Panc1 (cell line): ENCODE measurements around the gene PLEKHO1. TPM values are rescaled to one million over a fixed set of nuclear protein-coding genes. Genes with fewer than 3 reads are reported as not detected.

Source experiments
- ATAC-seq: fragments of 200-7000 bp; cut with Tn5 transposase; 2 replicates; pipeline ENCODE4 v1.9.1; 2020; ENCODE audit warnings: mild to moderate bottlenecking, moderate library complexity
- BruUV-seq: library from RNA; stranded (reverse); fragments of 400-500 nt; replicated peaks from 2 replicates; lab custom pipeline; 2021; lab: Mats Ljungman, UMichigan
- CTCF ChIA-PET: fragments of 300-600 bp; sonication (Branson Sonifier 250); formaldehyde crosslinking; loops from one replicate; lab custom pipeline; 2022; ENCODE audit warnings: antibody characterized with exemption; lab: Charles Lee
- POLR2A ChIA-PET: fragments of 300-600 bp; sonication (Branson Sonifier 250); formaldehyde crosslinking; loops from one replicate; lab custom pipeline; 2022; ENCODE audit warnings: antibody characterized with exemption; lab: Charles Lee
- DNase-seq: peaks from one replicate; pipeline ENCODE4 v3.0.0-alpha.2; 2010; ENCODE audit warnings: low read depth, low spot score
- H3K27ac ChIP-seq: 2 replicates; pipeline ENCODE4 v1.5.1; 2011; ENCODE audit warnings: mild to moderate bottlenecking, low read length, inconsistent platforms
- H3K27me3 ChIP-seq: fragments of 200-500 bp; sonication (Bioruptor generic); 2 replicates; pipeline ENCODE4 v1.6.0; 2014; ENCODE audit warnings: low read length, inconsistent platforms; ENCODE audit not compliant: control insufficient read depth, insufficient read depth
- H3K36me3 ChIP-seq: fragments of 200-500 bp; sonication (Bioruptor generic); 2 replicates; pipeline ENCODE4 v1.5.1; 2014; ENCODE audit warnings: inconsistent platforms, mild to moderate bottlenecking, low read length, moderate library complexity; ENCODE audit not compliant: control insufficient read depth, insufficient read depth
- H3K4me1 ChIP-seq: 2 replicates; pipeline ENCODE4 v1.5.1; 2011; ENCODE audit warnings: inconsistent platforms, mild to moderate bottlenecking, low read length, moderate library complexity; ENCODE audit not compliant: control insufficient read depth, insufficient read depth
- H3K4me3 ChIP-seq, 2 experiments: 2 replicates each; pipeline ENCODE4 v1.5.1; 2011 to 2012; ENCODE audit warnings: low read depth in 2 of 2, low read length in 2 of 2, mild to moderate bottlenecking in 2 of 2, inconsistent platforms in 1 of 2, moderate library complexity in 1 of 2
- H3K9me3 ChIP-seq: fragments of 200-500 bp; sonication (Bioruptor generic); 2 replicates; pipeline ENCODE4 v1.5.1; 2014; ENCODE audit warnings: low read depth, mild to moderate bottlenecking, inconsistent platforms, low read length, moderate library complexity; ENCODE audit not compliant: control insufficient read depth, insufficient read depth
- CTCF ChIP-seq: fragments of 450-650 bp; IDR thresholded peaks from 2 replicates; pipeline ENCODE4 v1.5.1; 2017; ENCODE audit warnings: mild to moderate bottlenecking
- POLR2AphosphoS5 ChIP-seq: IDR thresholded peaks from 2 replicates; pipeline ENCODE4 v1.6.1; 2012; ENCODE audit warnings: mild to moderate bottlenecking, low read depth, low read length, moderate library complexity
- SIN3A ChIP-seq: IDR thresholded peaks from 2 replicates; pipeline ENCODE4 v1.6.1; 2012; ENCODE audit warnings: low read depth, mild to moderate bottlenecking, low read length, moderate library complexity, borderline replicate concordance; ENCODE audit not compliant: insufficient read depth
- TCF7L2 ChIP-seq: IDR thresholded peaks from 2 replicates; pipeline ENCODE4 v1.6.1; 2011; ENCODE audit warnings: mild to moderate bottlenecking, low read depth, low read length, inconsistent platforms
- in situ Hi-C: cut with HindIII; loops from 2 replicates; pipeline ENCODE4 v1.10.0; 2016; ENCODE audit warnings: low sequenced_read_pairs, low pct_unique_long_range_greater_than_20kb
- intact Hi-C: fragments of 100-400 bp; cut with micrococcal nuclease; formaldehyde crosslinking; loops from one replicate; pipeline ENCODE4 v1.10.0; 2022; ENCODE audit not compliant: unreplicated experiment
- total RNA-seq: library from RNA; stranded (reverse); gene quantifications from one replicate; pipeline ENCODE4 v1.2.1, GENCODE V29; 2021; ENCODE audit not compliant: unreplicated experiment
- TF ChIP-seq, protein P1 (sequence below), 2 experiments: IDR thresholded peaks; 2 replicates each; pipeline ENCODE4 v1.6.1; 2011 to 2012; ENCODE audit warnings: low read depth in 2 of 2, control low read depth in 1 of 2, low read length in 1 of 2, mild to moderate bottlenecking in 1 of 2, moderate library complexity in 1 of 2; ENCODE audit not compliant: insufficient read depth in 1 of 2

The PLEKHO1 gene
- total RNA-seq, 1 experiment from 2014 or later: 9.1 TPM

DNA sequence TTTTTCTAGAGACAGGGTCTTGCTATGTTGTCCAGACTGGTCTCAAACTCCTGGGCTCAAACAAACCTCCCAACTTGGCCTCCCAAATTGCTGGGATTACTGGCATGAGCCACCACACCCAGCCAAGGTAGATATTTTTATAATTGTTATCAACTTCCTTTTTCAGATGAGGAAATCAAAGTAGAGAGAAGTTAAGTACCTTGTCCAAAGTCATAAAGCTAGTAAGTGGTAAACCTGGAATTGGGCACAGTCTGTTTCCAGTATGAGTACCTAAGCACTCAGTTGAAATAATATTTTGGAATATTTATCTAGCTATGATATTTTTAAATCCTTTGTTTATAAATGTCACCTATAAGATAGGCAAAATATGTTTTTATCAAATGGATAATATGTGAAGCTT, 22.3 kb upstream of the PLEKHO1 start:
- ChIA-PET POLR2A (interaction anchor here (0.5 kb wide), 1 partner anchor 66 kb away, joined by 8 read pairs; no protein-coding TSS in a partner anchor), CTCF (interaction anchor here (1.4 kb wide), 1 partner anchor 60 kb away, joined by 7 read pairs; no protein-coding TSS in a partner anchor)
- no TSS peak for BruUV-seq
- ATAC-seq: no peak
- H3K9me3 ChIP-seq: no peaks in the 10 kb centered on the region
- in situ Hi-C loops: no loop called here
- no peaks in the 10 kb centered on the region for H3K36me3 ChIP-seq
- H3K4me3 ChIP-seq: no peak overlapping the region
- no peaks in the 10 kb centered on the region for H3K4me1 ChIP-seq
- DNase-seq: no peak
- H3K27ac ChIP-seq: no peak overlapping the region
- intact Hi-C loops: no loop called here
- H3K27me3 ChIP-seq: no peaks in the 10 kb centered on the region
- TF ChIP-seq SIN3A (no peak), TCF7L2 (no peak), CTCF (no peak), POLR2AphosphoS5 (no peak)
- TF ChIP-seq, protein P1, sequence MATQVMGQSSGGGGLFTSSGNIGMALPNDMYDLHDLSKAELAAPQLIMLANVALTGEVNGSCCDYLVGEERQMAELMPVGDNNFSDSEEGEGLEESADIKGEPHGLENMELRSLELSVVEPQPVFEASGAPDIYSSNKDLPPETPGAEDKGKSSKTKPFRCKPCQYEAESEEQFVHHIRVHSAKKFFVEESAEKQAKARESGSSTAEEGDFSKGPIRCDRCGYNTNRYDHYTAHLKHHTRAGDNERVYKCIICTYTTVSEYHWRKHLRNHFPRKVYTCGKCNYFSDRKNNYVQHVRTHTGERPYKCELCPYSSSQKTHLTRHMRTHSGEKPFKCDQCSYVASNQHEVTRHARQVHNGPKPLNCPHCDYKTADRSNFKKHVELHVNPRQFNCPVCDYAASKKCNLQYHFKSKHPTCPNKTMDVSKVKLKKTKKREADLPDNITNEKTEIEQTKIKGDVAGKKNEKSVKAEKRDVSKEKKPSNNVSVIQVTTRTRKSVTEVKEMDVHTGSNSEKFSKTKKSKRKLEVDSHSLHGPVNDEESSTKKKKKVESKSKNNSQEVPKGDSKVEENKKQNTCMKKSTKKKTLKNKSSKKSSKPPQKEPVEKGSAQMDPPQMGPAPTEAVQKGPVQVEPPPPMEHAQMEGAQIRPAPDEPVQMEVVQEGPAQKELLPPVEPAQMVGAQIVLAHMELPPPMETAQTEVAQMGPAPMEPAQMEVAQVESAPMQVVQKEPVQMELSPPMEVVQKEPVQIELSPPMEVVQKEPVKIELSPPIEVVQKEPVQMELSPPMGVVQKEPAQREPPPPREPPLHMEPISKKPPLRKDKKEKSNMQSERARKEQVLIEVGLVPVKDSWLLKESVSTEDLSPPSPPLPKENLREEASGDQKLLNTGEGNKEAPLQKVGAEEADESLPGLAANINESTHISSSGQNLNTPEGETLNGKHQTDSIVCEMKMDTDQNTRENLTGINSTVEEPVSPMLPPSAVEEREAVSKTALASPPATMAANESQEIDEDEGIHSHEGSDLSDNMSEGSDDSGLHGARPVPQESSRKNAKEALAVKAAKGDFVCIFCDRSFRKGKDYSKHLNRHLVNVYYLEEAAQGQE (IDR thresholded peaks at IDR 0.05; ENCODE audit: insufficient read depth in 1 of 2, low read depth in 2 of 2, low read length in 1 of 2): no peak

DNA sequence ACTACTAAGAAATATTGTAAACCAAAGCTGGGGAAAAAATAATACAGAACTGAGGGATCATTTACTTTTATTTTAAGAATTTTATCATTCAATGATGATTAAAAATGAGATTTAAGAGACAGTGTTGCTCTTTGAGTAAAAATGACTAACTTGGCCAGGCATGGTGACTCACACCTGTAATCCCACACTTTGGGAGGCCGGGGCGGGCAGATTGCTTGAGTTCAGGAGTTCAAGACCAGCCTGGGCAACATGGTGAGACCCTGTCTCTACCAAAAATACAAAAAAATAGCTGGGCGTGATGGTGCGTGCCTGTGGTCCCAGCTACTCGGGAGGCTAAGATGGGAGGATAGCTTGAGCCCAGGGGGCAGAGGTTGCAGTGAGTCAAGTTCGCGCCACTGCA, 21.8 kb upstream of the PLEKHO1 start:
- H3K9me3 ChIP-seq: no peaks in the 10 kb centered on the region
- no peak for DNase-seq
- no peaks in the 10 kb centered on the region for H3K4me1 ChIP-seq
- no TSS peak for BruUV-seq
- ATAC-seq: no peak
- no peaks in the 10 kb centered on the region for H3K27me3 ChIP-seq
- H3K4me3 ChIP-seq: no peak overlapping the region
- intact Hi-C loops (no loop called here), in situ Hi-C loops (no loop called here)
- no peaks in the 10 kb centered on the region for H3K36me3 ChIP-seq
- ChIA-PET CTCF (interaction anchor here (1.4 kb wide), 1 partner anchor 59 kb away, joined by 7 read pairs; no protein-coding TSS in a partner anchor), POLR2A (interaction anchor here (0.5 kb wide), 1 partner anchor 66 kb away, joined by 8 read pairs; no protein-coding TSS in a partner anchor)
- no peak overlapping the region for H3K27ac ChIP-seq
- TF ChIP-seq, protein P1 (IDR thresholded peaks at IDR 0.05; ENCODE audit: insufficient read depth in 1 of 2, low read depth in 2 of 2, low read length in 1 of 2): no peak
- TF ChIP-seq SIN3A (no peak), TCF7L2 (no peak), POLR2AphosphoS5 (no peak), CTCF (no peak)
